Retina (tissue), 1 donor: Measurements from ENCODE around the gene GART.
A peak's percentile ranks its signal among the peaks of the same experiment; 100 is the strongest.
"Not testable (repeated sequence)": the region's sequence is repeated elsewhere in the genome, so short reads cannot be mapped to it uniquely, and the experiment has no call there.

Experiments used
- DNase-seq: peaks from one replicate; pipeline ENCODE4 v3.0.0-alpha.2; 2016

GART gene

GRCh38 chr21:33511639-33512038 is 30.3 kb downstream of the GART start:
- no peak for DNase-seq

DNA sequence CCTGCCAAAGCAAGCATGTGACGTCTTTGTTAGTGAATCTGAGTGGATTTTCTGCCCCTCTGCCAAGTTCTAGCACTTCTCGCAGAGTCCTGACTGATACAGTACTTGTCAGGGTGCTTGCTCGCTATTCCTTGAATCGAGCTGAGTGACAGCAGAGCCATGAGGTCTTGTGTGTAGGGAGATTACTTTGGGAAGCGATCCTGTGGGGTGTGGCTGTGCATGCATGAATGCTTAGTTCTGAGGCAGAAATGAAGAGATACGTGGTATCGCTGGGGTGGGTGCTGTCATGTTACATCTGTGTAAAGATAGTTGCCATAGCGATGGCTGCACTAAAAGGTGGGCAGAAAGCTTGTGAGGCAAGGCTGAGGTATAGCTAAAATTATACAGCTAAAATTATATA is 31.1 kb downstream of the GART start:
- DNase-seq = no peak

DNA sequence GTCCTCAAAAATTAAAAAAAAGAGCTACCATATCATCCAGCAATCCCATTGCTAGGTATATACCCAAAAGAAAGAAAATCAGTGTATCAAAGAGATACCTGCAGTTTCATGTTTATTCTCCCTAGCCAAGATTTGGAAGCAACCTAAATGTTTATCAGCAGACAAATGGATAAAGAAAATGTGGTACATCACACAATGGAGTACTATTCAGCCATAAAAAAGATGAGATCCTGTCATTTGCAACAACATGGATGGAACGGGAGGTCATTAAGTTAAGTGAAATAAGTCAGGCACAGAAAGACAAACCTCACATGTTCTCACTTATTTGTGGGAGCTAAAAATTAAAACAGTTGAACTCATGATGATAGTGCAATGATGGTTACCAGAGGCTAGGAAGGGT is 34.9 kb downstream of the GART start:
- DNase-seq = not testable (repeated sequence)

- DNase-seq = no peak
These were observed 36.1 kb downstream of the GART start for GRCh38 chr21:33505833-33506232.

DNA sequence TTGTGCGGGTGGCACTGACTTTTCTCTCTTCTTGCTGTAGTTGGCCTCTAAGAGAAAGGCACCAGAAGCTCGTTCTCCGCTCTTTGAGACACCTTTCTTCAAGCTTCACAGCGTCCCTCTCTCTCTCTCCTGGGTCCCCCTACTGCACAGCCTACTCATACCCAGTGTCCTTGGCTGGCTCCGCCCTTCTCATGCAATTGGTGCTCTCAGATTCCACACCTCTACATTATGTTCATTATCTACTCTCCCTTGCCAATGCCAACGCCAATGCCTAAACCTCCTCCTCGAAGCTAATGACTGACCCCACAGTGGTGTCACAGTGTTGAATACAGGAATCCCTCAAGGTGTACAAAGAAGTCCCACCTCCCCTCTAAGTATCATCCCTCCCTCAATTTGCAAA is 45.6 kb downstream of the GART start:
- DNase-seq = no peak

- DNase-seq = no peak
These were observed 46.2 kb downstream of the GART start for GRCh38 chr21:33495743-33496142.

DNA sequence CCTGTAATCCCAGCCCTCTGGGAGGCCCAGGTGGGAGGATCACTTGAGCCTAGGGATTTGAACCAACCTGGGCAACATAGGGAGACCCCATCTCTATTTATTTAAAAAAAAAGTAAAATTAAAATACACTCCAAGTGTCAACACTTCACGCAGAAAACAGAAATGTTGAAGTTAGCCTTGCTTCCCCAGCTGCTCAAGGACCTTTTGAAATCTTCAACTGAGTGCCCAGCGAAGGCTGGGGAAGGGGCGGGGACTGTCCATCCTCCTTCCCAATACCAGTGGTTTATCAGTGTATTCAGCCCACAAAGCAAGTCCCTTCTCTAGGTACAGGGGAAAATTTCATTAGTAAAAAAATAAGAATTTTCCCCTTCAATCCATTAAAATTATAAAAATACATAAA is 48.2 kb downstream of the GART start:
- DNase-seq = no peak

- DNase-seq = no peak
These were observed 49.3 kb downstream of the GART start for GRCh38 chr21:33492571-33492970.

- peak; percentile 99 for DNase-seq
These were observed 50.4 kb downstream of the GART start, which contains the start of gene DNAJC28 for GRCh38 chr21:33491373-33492102. DNAJC28 (minus strand) TSS chr21:33491716; CDS start chr21:33489393, 2,323 bp downstream.

DNA sequence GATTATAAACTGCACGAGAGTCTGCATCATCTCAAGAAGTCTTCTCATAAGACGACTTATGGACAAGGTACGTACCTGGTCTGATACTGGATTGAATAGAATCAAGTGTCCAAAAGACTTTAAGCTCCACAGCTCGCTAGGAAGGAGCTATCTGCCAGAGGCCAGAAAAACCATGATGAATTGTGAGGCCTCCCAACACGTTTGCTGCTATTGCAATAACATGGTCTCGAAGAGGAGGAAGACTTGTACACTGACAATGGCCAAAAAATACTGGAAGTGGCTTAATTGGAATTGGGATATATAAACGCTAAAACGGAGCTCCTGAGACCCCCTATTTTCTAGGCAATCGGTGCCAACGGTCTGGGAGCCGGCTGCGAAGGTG is 50.9 kb downstream of the GART start:
- no peak for DNase-seq

DNA sequence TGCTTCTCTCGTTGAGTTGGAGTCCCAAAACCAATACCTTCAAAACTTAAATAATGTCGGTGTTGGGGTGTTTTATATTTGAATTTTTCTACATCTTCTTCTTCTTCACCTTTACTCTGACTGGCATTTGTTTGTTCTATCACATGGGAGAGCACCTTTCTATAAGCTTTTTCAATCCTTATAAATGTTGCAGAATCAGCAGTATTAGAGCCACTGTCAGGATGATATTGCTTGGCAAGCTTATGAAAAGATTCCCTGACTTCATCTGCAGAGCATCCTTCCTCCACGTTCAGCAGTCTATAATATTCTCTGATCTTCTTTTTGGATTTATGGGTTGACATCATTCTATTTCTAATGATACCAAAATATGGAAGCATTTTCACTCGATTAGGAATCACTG is 53.0 kb downstream of the GART start:
- DNase-seq = no peak

DNA sequence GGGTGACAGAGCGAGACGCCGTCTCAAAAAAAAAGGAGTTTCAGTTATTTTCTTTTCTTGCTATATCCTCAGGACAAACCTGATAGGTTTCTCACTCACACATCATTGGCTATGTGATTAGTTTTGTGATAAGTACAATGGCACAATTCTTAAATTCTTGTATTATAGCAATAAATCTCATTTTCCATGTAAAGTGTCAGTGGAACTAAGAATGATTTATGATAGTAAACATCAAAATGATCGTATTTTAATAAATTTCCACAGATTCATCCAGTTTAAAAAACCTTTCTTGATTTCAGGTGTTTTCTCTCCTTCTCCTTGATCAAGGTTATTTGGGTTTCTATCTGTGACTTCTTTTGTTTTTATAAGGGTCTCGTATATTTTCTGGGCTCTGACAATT is 53.9 kb downstream of the GART start:
- no peak for DNase-seq

DNA sequence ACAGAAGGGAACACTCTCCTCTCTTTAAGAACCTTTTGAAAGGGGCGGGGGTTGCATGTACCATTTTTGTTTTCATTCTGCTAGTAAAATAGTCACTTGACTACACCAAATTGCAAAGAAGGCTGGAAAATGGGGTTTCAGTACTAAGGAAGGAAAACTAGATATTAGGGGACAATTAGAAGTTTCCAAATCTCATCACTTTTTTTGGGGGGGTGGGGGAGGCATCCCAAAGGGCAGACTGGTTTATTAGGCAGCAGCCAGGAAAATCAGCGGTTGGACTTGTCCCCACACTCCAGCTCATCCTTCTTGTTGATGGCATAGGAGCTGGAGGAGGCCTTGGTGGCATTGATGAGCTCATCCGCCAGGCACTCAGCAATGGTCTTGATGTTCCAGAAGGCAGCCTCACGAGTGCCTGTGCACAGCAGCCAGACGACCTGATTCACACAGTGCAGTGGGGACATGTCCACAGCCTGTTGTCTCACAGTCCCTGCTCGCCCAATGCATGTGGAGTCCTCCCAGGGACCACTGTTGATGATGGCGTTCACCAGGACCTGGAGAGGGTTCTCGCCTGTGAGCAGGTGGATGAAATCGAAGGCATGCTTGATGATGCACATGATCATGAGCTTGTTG is 60.5 kb downstream of the GART start:
- DNase-seq = no peak

DNA sequence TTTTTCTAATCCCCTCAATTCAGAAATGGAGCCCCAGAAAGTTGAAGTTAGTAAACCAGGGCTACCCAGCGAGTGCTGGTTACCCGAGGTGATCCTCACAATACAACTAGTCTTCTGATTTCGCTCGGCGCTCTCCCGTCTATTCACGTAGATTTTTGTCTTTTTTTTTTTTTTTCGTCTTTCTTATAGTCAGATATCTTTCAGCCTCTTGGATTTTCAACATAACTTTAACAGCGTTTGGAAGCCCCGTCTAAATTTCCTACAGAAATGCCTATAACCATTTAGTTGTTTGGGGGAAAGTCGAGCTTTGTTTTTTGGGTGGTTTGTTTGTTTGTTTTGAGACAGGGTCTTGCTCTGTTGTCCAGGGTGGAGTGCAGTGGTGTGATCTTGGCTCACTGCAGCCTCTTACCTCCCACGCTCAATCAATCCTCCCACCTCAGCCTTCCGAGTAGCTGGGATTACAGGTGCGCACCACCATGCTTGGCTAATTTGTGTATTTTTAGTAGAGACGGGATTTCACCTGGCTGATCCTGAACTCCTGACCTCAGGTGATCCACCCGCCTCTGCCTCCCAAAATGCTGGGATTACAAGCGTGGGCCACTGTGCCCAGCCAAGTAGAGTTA is 61.3 kb downstream of the GART start:
- DNase-seq = no peak

DNA sequence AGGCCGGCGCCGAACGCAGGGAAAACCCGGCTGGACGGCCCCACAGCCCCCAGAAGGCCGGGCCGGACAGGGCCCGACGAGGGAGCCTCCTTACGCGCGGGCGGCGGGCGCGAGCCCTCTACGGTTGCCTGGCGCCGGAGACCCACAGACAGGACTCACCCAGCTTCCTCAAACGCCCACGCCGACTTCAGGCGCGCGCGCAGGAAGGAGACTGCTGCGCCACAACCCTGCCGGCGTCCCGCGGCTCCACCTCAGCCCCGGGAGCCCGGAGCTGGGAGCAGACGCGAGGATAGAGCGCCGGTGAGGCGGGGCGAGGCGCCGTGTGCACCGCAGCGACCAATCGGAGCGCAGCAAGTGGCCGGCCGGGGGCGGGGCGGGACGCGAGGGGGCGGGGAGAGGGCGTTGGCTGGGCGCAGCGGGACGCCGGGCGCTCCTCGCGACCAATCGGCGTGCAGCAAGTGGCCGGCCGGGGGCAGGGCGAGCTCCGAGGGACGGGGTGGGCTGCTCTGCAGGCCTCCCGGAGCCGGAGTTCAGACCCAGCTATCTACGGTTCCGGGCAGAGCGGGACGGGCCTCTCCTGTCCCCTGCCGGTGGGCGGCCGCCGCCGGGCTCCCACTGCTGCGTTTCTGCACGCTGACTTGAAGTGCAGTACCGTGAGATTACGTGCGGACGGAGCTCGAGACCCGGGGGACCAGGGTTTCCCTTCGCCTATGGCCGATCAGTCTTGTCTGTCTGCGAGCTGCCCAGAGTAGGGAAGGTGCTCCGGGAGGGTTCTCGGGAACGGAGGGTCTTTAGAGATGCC is 62.0 kb downstream of the GART start, which contains the start of gene TMEM50B:
TSS of gene TMEM50B (minus strand) at position 296 of the 802 bp plus-strand sequence. CDS start 11,089 bp downstream, outside the sequence.
- peak; percentile 93 for DNase-seq

- DNase-seq = peak; percentile 73
These were observed 62.8 kb downstream of the GART start for GRCh38 chr21:33478935-33479678.

DNA sequence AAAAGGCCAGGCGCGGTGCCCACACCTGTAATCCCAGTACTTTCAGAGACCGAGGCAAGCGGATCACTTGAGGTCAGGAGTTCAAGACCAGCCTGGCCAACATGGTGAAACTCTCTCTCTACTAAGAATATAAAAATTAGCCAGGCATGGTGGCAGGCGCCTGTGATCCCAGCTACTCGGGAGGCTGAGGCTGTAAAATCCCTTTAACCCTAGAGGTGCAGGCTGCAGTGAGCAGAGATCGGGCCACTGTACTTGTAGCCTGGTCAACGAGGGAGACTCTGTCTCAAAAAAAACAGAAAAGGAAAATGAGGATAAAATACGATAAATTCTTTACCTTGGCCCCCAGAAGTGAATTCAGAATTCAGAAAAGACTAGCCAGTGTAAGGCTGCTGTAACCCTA is 63.7 kb downstream of the GART start:
- no peak for DNase-seq

DNA sequence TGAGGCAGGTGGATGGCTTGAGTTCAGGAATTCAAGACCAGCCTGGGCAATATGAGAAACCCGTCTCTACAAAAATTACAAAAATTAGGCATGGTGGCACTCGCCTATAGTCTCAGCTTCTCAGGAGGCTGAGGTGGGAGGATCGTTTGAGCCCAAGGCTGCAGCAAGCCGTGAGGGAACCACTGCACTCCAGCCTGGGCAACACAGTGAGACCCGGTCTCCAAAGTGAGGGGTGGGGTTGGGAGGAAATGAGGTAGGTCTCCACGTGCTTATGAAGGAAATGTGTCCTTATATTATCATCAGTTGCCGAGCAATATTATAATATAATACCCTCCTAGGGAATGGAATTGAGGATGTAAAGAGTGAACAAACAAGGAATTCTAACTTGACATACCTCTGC is 64.9 kb downstream of the GART start:
- no peak for DNase-seq

DNA sequence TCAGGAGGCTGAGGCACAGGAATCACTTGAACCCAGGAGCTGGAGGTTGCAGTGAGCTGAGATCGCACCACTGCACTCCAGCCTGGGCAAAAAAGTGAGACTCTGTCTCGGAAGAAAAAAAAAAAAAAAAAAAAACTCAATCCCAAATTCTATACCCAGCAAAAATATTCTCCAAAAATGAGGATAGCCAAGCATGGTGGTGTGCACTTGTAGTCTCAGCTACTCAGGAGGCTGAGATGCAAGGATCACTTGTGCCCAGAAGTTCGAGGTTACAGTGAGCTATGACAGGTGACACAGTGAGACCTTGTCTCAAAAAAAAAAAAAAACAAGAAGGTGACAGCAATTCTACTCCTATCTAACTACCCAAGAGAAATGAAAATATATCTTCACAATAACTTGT is 68.6 kb downstream of the GART start:
- DNase-seq = no peak

- DNase-seq = no peak
These were observed 71.2 kb downstream of the GART start for GRCh38 chr21:33470701-33471100.

DNA sequence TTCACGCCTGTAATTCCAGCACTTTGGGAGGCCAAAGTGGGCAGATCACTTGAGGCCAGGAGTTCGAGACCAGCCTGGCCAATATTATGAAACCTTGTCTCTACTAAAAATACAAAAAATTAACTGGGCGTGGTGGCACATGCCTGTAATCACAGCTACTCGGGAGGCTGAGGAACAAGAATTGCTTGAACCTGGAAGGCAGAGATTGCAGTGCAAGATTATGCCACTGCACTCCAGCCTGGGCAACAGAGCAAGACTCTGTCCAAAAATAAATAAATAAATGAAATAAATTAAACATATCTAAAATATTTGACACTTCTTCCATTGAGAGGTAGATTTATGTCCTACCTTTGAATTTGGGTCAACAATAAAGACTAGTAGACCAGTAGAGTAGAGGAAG is 72.7 kb downstream of the GART start:
- not testable (repeated sequence) for DNase-seq

DNA sequence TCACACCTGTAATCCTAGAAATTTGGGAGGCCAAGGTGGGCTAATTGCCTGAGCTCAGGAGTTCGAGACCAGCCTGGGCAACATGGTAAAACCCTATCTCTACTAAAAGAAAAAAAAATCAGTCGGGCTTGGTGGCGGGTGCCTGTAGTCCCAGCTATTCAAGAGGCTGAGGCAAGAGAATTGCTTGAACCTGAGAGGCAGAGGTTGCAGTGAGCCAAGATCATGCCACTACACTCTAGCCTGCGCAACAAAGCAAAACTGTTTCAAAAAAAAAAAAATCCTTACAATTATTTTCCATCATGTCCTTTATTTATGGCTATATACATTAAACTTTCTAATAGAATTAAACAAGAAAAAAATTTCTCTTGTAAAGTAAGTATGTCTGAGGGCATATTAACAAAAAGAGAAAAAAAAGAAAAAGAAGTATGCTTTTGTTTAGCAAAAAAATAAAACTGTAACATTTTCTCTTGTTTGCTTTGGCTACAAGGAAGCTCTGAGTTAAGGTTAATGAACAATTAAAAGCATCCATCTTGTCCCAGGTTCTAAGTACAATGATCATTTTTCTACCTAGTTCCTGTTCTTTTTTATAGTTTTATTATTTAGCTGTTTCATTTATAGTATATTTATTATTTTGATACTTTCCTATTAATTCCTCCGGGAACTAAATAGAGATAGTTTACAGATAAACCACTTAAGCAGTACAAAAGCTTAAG is 80.2 kb downstream of the GART start:
- DNase-seq = no peak
